HCEC 1CT (cell line): ENCODE measurements around the gene UBE2J1.

ENCODE experiments used
- DNase-seq: peaks from one replicate; pipeline ENCODE4 v3.0.0-alpha.2; 2017

Gene UBE2J1

DNA sequence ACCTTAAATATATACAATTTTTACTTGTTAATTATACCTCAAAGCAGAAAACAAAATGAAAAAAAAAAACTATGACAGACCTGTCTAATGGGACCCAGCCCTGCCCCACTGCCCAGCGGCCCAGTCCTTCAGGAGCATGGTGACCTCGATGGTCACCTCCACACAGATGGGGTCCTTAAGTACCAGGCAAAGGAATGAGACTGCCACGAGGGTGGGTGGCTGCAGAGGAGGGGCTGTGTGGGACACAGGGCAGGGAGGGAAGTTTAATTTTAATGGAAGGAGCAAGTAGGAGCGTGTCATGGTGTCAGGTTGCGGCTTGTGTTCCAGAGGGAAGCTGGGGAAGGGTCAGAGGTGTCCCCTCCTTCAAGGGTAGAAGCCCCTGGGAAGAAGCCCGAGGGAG, 66.0 kb downstream of the UBE2J1 start:
- DNase-seq = no peak

DNA sequence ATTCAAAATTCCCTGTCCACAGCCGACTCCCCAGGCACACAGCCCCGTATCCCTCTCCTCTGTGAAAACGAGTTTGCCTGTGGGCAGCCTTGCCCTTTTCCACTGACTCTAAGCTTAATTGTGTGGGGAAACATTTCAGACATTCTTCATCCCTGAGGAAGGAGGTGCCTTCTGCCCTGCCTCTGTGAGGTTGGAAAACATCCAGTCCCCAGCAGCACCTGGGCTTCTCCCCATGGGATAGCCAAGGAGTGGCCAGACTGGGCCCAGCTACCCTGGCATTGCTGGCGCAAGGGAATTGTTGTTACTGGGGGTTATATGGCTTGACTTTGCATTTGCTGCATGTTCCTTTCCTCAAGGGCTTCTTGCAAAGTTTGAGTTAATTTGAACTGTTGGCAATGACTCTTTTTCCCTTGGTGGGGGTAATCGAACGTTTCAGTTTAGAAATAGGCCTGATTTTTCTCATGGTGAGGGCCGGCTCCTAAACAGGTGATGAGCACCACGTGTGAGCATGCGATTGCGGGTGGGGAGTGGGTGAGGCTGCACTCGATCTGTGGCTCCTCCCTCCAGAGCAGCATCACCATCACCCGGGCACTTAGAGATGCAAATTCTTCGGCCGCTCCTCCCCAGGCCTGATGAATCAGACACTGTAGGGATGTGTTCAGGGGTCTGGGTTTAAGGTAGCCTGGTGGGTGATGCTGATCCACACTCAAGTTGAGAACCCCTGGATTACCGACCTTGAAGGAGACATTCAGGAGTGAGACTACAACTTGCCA, 67.4 kb downstream of the UBE2J1 start:
- DNase-seq = no peak

DNA sequence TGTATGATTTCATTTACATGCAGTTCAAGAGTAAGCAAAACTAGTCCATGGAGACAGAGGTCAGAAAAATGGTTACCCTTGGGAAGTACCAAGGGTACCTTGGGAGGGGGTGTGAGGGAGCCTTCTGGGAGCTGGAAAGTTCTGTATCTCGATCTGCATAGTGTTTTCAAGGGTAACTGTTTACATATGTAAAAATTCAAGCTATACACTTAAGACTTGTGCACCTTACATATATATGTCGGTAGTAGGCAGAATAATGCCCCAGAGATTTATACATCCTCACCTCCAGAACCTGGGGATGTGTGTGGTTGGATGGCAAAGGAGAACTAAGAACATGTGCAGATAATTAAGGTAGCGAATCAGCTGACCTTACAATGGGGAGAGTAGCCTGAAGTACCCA, 68.4 kb downstream of the UBE2J1 start:
- no peak for DNase-seq

DNA sequence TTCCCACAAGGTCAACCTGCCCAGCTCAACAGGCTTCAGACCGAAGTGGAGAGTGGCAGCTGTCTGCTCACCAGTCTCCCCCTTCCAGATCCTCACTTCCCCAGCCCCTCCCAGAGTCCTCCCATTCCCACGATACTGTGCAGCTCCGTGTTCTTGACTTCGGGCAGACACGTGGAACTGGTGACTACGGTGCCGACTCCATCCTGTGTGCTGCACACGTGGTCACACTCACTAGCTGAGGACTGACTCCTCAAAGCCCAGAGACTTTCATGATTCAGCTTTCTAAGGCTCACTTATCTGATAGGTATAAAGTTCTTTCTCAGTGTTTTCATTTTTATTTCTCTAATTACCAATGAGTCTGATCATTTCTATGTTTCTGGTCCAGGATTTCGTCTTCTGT, 69.8 kb downstream of the UBE2J1 start:
- DNase-seq = no peak

DNA sequence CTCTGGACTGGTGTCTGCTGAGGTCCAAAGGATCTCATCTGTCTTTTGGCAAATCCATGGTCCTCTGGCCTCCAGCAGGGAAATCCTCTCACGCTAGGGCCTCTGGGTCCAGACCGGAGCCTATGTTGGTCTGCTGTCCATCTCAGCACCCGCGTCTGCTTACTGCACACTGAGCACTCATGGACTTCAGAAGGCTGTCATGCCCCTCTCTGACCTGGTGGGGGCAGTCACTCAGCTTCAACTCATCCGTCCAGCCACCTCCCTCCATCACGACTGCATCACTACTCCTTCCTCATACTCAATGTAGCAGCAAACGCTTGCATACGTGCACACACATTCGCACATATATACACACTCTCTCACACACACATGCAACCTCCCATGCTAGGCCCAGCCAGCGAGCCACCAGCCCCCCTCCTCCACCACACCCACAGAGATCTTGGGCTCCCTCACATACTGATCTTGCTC, 70.7 kb downstream of the UBE2J1 start:
- DNase-seq = peak; percentile 62

DNA sequence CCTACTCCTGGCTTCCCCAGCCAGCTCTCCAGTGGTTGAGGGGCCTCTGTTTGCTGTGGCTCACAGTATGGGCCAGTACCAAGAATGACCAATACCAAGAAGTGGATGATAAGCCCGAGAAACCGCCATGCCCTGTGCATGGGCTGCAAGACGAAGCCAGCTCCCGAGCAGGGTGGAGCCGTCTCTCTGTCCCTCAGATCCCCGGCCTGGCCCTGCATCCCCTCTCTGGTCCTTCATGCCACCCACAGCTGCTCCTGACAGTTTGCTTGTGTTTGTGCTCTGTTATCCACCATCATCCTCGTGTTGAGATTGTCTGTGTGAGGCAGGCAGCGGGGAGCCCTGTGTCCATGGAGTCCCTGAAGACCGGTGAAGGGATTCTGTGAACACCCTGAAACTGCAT, 73.6 kb downstream of the UBE2J1 start:
- DNase-seq = no peak
